Activated CD4-positive, alpha-beta T cell treated with anti-CD3 and anti-CD28 coated beads, Interleukin-2, amount 50 U/mL, for 24 hours (primary cell): ENCODE results near the gene UBE2Q2.
"Not testable (repeated sequence)": the region's sequence is repeated elsewhere in the genome, so short reads cannot be mapped to it uniquely, and the experiment has no call there.

Experiments used
- DNase-seq, 2 donors: peaks; one replicate each; pipeline ENCODE4 v3.0.0-alpha.2; 2020; ENCODE audit warnings: low read depth in 1 of 2, low spot score in 1 of 2

Gene UBE2Q2

GRCh38 chr15:75823860-75824613 is 19.2 kb upstream of the UBE2Q2 start:
- DNase-seq: no peak

- no peak for DNase-seq
Observed at GRCh38 chr15:75827691-75828090, 15.6 kb upstream of the UBE2Q2 start.

- no peak for DNase-seq
Observed at GRCh38 chr15:75828429-75828828, 14.8 kb upstream of the UBE2Q2 start.

GRCh38 chr15:75830910-75831805 is 12.1 kb upstream of the UBE2Q2 start:
- DNase-seq: no peak

- no peak for DNase-seq
Observed at GRCh38 chr15:75831806-75832102, 11.5 kb upstream of the UBE2Q2 start.

DNA sequence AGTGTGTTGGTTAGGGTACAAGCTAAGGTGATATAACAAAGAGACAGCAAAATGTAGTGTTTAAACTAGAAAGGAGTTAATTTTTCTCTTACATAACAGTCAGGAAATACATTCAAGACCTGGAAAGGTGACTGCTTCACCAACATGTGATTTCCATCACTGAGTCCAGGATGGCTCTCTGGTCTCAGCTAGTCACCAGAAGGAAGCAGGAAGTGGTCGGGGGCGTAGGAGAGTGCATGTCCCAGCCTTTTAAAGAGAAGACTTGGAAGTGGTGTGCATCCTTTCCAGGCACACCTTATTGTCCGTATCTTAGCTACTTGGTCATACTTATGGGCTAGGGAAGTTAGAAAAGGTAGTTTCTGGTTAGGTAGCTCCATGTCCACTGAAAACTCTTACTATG is 11.1 kb upstream of the UBE2Q2 start:
- DNase-seq: no peak

DNA sequence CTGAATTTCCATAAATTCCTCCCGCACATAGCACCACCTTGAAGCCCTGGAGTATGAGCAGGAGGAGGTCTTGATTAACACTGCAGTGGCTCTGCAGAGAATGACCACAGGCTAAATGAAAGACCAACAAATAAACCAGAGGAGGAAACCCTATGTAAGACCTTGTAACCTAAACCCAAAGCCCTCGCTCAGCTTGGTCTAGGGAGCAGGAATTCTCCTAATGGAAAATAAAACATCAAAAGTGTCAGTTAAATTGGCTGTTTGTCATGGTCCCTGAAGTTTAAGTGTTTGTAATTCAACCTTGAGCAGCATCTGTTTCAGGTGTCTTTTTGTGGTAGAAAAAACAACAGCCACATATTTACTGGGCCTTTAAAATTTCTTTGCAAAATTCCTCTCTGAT is 9.2 kb upstream of the UBE2Q2 start:
- DNase-seq: no peak

DNA sequence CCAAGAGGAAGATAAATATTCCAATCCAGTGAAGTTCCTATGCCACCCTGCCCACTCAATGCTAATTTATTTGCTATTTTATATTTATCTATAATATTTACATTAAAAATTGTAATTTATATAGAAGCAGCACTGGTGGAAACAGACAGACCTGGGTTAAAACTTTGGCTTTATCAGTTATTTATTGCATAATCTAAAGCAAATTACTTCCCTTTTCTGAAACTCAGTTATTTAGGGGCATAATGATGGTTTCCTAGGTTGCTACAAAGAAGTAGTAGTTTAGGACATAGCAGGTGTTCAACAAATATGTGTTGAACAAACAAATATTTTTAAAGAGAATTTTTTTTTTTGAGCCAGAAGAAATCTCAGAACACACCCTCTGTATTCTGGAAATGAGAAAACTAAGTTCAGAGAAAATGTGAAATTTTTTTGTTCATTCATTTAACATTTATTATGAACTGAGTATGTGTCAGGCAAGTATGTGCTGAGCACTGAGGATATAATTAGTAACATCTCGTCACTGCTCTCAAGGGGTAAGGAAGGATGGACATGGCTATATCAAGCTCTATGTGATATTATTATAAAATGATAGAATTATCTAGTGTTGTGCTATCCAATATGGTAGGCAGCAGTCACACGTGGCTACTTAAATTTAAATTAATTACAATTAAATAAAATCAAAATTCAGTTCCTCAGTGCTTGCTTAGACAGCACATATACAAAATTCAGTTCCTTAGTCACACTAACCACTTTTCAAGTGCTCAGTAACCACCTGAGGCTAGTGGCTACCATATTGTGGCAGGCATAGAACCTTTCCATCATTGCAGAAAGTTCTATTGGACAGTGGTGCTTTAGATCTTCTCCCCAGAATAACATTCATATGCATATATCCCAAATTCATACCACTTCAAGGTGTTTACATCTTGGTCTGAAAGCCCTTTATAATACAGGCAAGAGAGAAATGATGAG is 7.0 kb upstream of the UBE2Q2 start:
- no peak for DNase-seq

DNA sequence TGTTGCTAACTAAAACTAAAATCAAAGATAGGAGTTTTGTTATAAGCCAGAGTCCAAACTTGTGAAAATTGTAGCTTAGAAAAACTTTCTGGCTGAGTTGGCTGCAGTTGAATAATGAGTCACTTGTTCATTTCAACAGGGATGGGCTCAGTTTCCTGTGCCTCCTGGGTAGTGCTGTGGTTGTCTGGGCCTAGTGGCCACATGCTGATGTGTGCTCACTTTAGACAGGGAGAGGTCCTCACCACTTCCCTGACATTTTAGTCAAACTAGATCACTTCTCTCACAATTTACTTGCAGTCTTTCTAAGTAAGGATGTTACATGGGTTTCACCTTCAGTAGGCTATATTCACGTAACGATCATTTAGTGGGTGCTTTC is 6.3 kb upstream of the UBE2Q2 start:
- DNase-seq: no peak

DNA sequence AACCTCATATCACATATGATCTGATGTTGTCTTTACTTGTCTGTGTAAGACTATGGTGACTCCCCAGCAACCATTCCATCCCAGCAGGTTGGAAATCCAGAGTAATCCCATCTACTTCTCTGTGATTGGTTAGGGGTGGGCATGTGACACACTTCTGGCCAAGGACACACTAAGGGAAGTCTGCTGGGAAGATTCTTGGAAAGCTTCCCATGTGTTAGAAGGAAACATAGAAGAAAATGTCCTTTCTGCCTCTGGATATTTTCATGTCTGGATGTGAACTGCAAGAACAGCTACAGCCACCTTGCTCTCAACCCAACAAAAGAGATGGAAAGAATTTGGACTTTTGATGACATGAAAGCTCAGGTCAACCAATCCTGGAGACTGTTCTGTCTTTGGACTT is 2.6 kb upstream of the UBE2Q2 start:
- no peak for DNase-seq

- no peak for DNase-seq
Observed at GRCh38 chr15:75841626-75842025, 1.6 kb upstream of the UBE2Q2 start.

DNA sequence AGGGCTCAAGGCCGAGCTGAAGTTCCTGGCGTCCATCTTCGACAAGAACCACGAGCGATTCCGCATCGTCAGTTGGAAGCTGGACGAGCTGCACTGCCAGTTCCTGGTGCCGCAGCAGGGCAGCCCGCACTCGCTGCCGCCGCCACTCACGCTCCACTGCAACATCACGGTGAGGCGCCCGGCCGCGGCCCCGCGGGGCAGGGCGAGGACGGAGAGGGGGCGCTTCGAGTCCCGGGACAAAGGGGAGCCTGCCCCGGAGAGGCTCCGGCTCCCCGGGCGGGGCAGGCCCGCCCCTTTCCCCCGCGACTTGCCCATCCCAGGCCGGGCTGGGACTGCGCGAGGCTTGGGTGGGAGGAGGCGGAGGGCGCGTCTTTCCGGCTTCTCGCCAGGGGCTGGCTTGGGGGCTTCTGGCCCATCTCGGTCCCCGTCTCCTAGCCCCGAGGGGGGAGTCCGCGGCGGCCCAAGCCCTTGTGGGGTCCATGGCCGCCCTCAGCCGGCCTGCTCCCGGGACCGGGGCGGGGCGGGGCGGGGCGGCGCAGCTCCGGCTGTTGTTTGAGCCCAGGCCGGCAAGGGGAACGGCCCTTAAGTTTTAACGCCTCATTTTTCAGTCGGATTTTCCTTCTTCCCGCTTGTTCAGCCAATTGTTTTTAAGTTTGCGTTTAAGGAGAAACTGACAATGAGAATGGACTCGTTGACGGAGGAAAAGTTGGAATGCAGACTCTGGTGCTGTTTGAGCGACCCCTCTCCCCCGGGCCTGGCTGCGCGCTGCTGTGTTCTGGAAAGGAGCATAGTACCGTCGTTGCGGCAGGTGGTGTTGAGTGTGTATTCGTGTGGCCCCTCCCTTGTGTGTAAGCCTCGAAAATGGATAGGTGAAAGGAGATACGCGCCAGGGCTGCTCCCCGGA is 683 bp downstream of the UBE2Q2 start:
- peak; percentile 35 to 37 for DNase-seq

GRCh38 chr15:75844629-75845335 is 1.5 kb downstream of the UBE2Q2 start:
- no peak for DNase-seq

GRCh38 chr15:75849167-75849566 is 5.9 kb downstream of the UBE2Q2 start:
- DNase-seq: no peak

DNA sequence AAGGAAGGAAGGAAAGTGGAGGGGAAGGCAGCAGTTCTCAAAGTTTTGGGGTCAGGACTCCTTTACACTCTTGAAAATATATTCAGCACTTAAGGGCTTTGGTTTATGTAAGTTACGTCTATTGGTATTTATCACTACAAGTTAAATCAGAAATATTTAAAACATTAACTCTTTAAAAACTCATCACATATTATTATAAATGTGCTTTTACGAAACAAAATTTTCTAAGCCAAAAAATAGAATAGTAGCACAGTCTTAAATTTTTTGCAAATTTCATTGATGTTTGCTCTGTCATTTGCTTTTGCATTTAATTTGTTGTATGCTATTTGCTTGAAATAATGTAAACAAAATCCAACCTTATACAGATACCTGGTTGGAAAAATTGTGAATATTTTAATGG is 7.5 kb downstream of the UBE2Q2 start:
- no peak for DNase-seq

DNA sequence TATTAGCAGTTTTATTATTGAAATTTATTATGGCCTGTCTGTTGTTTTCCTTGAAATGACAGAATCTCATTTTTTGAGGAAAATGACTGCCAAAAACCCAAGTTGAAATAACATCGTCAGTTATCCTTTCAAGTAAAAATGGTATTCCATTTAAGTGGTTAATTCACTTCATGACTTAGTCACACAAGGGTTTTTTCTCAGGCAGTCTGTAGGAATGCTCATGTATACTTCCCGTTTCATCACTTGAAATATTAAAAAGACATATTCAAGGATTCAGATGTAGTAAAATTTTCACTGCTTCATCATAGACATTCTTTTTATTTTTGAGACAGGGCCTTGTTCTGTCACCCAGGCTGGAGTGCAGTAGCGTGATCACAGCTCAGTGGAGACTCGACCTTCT is 8.3 kb downstream of the UBE2Q2 start:
- not testable (repeated sequence) for DNase-seq

DNA sequence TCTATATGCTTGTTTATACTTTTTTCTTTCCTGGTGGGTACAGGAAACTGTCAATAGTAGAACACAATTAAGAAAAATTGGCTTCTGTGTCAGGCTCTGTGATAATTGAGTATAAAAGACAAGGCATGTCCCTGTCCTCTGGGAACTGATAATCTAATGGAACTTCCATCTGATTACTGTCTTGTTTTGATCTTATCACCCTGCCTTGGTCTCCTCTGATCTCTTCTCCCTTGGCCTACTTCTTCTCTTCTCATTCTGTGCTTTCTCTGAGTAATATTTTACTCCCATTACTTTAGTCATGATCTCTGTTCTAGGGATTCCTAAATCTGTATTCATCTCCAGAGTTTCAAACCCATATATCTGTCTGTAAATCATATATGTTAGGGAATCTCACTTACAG is 14.6 kb downstream of the UBE2Q2 start:
- no peak for DNase-seq

GRCh38 chr15:75861750-75862402 is 18.6 kb downstream of the UBE2Q2 start:
- DNase-seq: no peak

DNA sequence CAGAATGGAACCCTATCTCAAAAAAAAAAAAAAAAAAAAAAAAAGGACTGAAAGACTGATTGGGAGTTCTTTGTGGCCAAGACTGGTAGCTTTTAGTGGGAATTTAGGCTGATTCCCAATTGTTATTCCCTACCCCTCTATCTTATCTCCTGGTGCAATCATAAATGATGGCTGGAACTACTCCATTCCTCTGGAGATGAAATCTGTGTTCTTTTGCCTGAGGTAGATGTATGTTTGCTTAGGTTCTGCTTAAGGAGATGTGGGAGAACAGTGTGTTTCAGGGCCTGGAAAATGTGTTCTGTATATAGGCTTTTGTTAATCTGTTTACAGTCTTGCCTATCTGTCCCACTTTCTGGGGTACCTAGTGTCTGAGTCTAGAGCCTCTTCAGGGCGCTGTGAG is 19.5 kb downstream of the UBE2Q2 start:
- no peak for DNase-seq
